ENCODE results near the gene EHBP1.

Gene EHBP1

DNA sequence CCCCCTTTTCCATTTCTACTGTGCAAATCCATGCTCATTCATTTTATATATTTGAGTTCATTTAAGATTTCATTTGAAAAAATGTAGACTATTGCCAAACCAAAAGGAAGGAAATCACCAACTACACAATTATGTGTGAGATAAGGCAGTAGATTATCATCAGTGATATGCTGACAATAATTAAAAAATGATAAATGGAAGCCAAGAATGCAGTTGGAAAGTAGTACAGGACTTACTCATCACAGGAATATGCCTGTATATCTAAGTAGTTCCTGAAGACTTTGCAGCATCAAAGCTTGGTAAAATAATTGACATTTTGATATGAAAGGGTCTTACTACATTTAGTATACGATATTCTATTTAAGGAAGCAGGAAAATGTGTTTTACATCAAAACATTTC is 179.0 kb downstream of the EHBP1 start:
- no peak for DNase-seq (ENCODE audit: low read depth)

DNA sequence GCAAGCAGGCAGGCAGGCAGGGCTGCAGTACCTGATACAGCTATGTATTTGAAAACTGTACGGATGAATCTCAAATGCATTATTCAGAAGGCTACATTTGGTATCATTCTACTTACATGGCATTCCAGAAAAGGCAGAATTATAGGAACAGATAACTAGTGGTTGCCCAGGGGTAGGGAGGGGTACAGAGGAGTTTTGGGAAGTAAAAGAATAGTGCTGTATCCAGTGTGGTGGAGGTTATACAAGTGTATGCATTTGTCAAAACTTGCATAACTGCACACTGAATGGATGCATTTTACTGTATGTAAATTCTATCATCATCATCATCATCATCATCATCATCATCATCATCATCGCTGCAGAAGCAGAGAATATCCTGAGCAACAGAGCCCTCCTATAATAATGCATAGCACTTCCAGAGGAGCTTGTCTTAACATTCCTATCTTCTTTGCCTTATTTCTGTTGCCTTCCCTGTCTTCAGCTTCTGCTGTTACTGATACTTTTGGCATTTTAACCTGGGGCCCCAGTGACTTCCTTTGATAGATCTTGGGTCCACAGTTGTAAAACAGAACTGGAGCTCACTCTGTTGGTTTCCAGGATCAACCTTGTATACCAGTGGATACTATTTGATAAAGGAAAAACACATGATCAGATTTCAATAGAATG is 189.6 kb downstream of the EHBP1 start:
- DNase-seq (ENCODE audit: low read depth) = no peak

DNA sequence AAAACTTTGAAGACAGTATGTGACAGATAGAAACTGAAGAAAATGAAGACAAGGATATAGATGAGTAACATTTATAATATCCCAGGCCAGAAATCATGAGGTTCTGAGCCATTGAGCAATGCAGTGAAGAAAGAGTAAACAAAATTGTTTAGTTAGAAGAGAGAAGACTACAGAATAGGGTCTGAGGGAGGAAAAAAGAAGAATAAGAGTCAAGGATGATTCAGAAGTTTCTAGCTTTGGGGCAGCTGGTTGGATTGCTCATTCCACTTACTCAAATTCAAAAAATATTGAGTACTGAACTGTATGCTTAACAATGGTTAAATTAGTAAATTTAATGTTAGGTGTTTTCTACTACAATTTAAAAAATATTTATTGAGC is 190.1 kb downstream of the EHBP1 start:
- DNase-seq (ENCODE audit: low read depth) = no peak

DNA sequence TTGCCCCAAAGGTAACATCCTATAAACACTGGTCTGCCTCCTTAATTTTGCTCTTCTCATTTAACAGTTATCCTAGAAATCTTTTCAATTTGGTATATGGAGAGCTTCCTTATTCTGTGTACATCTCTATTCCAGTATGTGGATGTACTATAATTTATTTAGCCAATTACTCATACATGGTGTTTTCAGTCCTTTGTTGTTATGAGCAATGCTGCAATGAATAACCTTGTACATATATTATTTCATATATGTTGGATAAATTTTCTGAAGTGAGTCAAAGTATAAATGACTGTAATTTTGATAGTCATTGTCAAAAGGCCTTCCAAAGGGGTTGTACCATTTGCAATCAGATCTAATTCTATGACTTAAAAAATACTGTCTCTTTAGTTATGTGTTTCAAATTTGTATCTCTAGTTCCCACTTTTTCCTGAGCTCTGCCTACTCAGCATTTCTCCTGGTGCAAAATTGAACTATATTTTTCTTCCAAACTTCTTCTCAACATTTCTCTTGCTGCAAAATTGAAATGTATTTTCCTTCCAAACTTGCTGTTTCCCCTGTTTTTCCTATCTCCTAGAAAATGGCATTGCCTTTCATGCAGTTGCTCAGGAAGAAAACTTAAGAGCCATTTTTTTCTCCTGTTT is 191.8 kb downstream of the EHBP1 start:
- no peak for DNase-seq (ENCODE audit: low read depth)

DNA sequence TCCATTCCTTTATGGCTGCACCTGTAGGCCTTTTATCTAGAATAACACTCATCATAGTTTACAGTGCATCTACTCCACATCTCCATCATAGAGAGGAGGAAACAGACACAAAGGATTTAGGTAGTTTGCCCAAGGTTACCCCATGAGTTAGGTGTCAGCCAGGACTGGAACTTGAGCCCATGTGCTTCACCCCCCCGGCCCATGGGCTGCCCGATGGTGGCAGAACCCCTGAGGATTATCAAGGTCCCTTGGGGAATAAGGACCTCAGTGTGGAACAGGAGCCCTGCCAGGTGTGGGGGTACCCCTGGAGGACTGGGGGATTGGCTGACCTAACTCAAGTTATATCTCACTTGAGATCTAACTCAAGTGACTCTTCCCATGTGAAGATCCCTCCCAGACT is 198.8 kb downstream of the EHBP1 start:
- no peak for DNase-seq (ENCODE audit: low read depth)

DNA sequence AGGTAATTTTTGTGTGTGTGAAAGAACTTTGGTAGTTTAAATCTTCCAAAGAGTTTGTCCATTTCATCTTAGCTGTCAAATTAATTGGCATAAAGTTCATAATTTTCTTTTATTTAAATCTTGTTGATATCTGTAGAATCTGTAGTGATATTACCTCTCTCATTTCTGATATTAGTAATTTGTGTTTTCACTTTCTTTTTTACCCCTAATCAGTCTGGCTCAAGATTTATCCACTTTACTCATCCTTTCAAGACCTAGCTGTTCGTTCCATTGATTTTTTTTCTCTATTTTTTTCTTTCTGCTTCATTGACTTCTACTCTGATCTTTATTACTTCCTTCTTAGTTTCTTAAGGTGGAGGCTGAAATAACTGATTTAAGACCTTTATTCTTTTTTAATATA is 202.6 kb downstream of the EHBP1 start:
- no peak for DNase-seq (ENCODE audit: low read depth)

DNA sequence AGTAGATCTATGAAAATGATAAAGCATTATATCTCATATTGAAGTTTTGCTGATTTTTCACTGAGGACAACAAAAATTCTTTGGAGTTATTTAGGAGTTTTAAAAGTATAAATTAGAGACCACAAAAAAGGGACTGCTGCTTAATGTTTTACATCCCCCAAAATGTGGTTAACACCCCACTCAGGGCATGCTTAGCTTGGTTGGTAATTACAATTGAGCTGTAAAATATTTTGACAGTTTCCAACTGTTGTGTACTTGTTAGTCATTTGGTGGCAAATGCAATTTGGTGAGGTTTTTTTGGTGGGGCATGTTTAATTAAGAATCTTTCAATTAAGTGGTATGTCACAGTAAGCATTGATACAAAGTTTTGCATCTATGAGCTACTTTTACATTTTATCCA is 207.8 kb downstream of the EHBP1 start:
- no peak for DNase-seq (ENCODE audit: low read depth)

DNA sequence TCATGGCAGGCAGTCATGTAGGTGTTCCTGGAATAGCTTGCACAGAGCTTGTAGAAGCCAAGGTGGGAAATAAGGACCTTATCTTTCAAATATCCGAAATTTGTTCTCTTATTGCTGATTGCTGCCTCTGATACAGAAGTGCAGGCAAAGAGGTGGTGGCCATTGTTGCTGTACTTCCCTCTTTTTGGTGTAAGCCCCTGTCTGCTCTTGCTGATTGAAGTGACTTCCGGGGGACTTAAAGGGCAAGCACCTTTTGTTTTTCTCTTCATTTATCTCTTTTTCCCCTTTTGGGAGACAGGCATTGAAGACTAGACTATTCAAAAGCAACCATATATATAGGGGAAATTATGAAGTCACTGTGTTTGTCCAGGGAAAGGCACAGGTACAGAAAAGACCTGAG is 213.5 kb downstream of the EHBP1 start:
- DNase-seq (ENCODE audit: low read depth) = no peak

DNA sequence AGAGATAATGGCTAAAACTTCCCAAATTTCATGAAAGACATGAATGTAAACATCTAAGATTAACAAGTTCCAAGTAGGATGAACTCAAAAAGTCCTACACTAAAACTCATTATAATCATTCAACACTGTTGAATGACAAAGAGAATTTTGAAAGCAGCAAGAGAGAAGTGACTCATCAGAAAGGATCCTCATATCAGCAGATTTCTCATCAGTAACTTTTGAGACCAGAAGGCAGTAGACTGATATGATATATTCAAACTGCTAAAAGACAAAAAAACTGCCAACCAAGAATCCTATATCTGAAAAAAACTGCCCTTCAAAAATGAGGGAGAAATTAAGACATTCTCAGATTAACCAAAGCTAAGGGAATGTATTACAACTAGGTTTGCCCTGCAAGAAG is 214.6 kb downstream of the EHBP1 start:
- no peak for DNase-seq (ENCODE audit: low read depth)

DNA sequence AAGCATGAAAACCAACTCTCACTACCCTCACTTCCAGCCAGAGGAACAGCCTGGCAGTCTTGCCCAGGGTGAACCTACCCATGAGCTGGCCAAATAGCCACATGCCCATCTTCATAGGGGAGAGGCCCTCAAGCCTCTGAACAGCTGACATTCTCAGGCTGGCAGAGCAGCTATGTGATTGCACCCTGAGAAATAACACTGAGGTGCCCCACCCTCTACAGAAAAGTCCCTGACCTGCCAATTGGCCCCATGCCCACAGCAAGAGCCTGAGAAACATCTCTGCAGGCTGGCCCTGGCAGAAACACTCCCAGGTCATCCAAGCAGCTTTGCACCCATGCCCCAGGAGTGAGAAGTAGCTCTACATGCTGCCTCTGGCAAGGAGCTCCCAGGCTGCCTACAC is 217.7 kb downstream of the EHBP1 start:
- DNase-seq (ENCODE audit: low read depth) = no peak

DNA sequence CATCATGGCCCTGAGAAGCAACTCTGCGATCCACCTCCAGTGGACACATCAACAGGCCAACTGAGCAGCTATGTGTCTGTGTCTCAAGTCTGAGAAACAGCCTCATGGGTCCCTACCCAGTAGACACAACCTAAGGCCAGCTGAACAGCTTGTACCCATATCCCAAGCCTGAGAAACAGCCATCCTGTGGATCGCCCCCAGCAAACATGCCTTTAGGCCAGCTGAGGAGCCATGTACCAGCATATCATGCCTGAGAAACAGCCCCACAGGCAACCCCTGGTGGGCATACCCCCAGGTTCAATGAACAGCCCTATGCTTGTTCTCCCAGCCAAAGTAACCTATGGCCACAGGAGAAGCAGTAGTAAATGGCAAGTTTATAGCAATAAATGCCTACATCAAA is 218.4 kb downstream of the EHBP1 start:
- DNase-seq (ENCODE audit: low read depth) = no peak

DNA sequence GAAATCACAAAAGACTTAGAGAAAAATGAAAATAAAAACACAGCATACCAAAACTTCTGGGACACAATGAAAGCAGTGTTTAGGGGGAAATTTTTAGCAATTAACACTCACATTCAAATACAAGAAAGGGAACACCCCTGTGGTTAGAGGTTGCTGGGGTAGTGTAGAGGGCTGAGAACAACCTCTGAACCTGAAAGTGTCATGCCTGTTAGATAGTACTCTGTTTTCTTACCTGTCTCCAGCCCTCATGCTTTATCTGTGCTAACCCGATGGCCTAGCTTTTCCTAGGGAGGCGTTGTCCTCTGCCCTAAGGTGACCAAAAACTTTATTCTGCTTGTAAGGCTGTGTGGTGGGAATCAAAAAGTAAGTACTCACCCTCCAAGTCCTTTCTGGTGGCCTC is 222.5 kb downstream of the EHBP1 start:
- no peak for DNase-seq (ENCODE audit: low read depth)

DNA sequence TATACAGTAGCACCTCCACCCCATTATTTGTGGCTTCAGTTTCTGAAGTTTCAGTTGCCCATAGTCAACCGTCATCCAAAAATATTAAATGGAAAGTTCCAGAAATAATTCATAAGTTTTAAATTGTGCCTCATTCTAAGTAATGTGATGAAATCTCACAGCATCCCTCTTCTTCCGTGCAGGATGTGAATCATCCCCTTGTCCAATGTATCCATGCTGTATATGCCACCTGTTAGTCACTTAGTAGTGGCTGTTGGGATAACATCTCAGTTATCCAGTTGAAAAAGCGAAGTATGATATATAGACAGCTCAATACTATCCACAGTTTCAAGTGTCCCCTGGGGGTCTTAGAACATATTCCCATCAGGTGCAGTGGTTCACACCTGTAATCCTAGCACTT is 226.0 kb downstream of the EHBP1 start:
- DNase-seq (ENCODE audit: low read depth) = no peak

DNA sequence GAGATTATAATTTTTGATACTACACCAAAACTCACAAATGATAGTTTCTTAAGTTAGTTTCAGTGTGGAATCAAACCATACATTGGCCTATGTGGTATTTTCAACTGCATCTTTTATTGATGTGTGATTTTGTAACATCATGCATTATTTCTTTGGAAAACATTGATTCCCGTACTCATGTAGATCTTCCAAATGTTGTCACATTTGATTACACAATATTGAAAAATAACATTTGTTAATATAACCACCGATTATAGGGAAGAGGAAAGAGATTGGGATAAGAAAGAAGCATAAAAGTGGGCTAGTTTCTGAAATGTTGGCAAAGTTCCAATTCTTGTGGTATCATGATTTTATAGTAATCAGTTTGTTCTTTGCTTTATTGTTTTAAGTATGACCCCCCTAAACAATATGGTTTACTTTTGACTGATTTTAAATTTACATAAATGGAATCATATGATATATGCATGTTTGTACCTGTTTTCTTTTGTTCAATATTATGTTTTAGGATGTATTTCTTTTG is 227.9 kb downstream of the EHBP1 start:
- no peak for DNase-seq (ENCODE audit: low read depth)

DNA sequence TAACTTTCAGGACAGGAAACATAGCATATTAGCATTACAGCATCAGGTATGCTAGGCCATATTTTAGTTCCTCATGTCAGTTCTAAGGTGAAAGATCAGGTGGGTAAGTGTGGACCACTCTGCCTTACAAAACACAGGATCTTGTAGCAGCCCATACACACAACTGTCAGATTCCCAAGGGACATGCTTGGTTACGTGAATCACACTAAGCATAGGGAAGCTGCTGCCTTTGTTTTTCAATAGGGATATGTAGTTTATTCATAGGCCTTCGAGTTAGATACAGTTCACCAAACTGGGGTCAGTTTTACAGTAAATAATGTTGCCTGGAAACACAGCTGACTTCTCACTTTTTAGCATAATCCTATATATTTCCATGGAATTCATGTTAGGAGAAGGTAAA is 229.0 kb downstream of the EHBP1 start:
- DNase-seq (ENCODE audit: low read depth) = no peak

DNA sequence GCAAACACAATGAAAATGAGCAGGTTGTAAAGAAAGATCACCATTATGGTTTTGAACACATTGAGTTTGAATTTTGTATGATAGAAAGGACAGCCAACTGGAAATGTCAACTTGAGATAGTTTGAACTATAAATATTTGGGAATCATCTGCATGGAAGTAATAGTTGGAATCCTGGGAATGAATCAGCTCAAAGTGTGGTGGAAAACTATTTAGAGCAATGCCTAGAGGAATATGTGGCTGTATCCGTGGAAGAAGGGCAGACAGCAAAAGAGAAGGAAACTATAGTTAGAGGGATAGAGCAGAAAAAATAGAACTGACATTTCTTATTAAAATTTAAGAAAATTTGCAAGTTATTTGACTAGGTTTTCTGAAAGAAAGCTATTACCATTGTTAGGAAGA is 232.6 kb downstream of the EHBP1 start:
- no peak for DNase-seq (ENCODE audit: low read depth)

DNA sequence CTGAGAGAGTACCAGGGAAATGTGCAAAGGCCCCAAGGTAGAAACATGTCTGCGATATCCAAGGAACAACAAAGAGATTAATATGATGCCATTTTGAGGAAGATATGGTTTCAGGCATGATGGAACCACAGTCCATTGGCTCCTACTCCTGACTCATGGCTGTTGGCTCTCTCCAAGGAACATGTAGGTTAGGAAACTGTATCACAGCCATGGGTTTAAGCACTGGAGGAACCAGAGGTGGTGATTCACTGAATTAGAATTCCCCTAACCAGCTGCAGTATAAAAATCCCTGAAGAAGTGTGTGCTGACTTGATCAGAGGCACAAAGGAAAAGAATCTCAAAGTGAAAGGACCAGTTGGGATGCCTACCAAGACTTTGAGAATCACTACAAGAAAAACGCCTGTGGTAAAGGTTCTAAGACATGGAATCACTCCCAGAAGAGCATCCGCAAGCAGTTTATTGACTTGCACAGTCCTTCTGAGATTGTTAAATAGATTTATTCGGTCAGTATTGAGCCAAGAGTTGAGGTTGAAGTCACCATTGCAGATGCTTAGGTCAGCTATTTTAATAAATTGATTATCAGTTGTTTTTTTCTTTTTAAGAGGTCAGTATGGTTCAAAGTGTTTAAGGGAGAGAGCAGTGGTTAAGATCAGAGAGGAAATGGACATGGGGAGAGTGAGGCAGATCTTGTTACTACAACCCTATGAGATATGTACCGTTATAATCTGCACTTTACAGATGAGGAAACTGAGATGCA is 234.4 kb downstream of the EHBP1 start:
- peak; percentile 62 for DNase-seq (ENCODE audit: low read depth)

DNA sequence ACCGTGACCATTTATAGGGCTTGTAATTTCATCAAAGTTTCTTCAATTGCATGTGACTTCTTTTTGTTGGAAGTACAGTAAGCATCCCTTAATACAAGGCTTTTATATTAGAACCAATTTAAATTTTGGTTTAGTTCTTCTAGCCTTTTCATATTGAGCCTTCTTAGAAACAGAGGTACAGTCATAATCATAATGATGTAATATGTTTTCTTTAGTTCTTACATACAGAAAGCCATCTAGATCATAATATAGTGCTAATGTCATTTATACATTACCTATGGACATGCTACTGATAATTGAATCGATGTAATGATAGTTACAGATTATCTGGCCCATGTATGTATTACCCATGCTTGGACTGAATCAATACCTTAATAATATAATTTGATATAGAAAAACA is 235.2 kb downstream of the EHBP1 start:
- no peak for DNase-seq (ENCODE audit: low read depth)

DNA sequence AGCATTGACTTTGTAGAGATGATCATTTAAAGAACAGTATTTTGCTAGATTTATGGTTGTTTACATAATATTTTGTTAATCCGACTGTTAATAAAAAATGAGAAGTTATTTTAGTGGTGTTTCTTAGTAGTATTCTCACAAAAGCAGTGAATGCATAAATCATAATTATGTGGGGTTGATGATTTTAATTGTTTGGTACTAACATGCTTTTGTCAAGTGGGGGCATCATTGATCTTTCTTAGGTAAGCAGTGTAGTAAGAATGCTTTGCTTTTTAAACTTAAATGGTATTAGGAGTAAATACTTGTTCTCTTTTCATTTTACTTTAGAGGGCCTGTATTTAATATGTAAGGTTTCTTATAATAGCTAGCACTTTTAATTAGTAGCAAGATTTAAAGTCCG is 235.9 kb downstream of the EHBP1 start:
- no peak for DNase-seq (ENCODE audit: low read depth)

DNA sequence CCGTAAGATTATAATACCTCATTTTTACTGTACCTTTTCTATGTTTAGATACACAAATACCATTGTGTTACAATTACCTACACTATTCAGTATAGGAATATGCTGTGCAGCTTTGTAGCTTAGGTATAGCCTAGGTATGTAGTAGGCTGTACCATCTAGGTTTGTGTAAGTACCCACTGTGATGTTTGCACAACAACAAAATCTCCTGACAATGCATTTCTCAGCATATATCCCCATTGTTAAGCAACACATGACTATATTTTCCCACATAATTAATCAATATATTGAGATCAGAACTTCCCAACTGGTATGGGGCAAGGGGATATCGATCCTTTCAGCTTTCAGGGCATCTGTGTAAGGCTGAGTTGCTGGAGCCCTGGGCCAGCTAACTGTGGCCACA is 238.8 kb downstream of the EHBP1 start:
- no peak for DNase-seq (ENCODE audit: low read depth)

DNA sequence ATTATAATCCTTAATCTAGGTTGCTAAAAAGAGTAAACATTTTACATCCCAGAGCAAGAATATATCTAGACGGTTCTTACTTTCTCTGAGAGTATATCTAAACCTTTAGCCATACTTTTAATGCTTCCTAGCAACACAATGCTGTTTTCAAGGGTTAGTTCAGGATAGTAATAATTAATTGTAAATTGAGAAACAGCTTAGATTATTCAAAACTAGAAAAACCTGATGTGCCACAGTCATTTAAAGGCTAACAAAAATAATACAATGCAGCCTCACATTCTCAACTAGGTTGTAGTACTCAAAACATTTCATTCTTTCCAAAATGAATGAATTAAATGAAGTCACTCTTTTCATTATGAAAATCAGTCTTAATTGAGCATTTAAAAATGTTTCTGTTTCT is 241.9 kb downstream of the EHBP1 start:
- no peak for DNase-seq (ENCODE audit: low read depth)

DNA sequence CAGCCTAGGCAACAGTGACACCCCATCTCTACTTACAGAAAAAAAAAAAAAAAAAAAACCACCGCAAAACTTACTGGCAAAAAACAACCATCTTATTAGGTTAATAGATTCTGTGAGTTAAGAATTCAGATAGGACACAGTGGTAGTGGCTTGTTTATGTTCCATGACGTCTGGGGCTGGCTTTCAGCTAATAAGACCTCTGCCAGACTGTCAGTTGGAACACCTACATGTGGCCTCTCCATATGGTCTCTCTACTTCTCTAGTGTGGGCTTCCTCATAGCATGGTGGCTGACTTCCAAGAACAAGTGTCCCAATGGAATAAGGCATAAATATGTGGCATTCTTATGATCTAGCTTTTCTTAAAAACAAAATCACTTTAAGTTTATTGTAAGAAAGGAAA is 251.1 kb downstream of the EHBP1 start:
- DNase-seq (ENCODE audit: low read depth) = no peak

DNA sequence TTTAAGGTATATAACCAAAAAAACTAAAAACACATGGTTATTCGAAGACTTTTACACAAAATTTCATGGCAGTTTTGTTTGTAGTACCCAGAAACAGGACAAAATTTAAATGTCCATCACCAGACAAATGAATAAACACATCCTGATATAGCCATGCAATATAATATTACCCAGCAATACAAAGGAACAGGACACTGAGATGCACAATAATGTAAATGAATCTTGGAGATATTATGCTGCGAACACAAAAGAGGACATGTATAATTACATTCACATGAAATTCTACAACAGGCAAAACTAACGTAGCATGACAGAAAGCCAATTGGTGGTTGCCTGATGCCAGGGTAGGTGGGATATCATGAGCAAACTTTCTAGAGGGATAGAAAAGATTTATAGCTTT is 252.7 kb downstream of the EHBP1 start:
- no peak for DNase-seq (ENCODE audit: low read depth)
